H1 (cell line): ENCODE data around the gene GALNT9. TPM values are rescaled to one million over a fixed set of nuclear protein-coding genes. Genes with fewer than 3 reads are reported as not detected.

Experiments used
- CTCF ChIA-PET: fragments of 300-600 bp; sonication (Branson Sonifier 250); formaldehyde crosslinking; loops from one replicate; lab custom pipeline; 2021; ENCODE audit not compliant: partially characterized antibody; lab: Charles Lee
- POLR2A ChIA-PET: fragments of 300-600 bp; sonication (Branson Sonifier 250); formaldehyde crosslinking; loops from one replicate; lab custom pipeline; 2021; ENCODE audit warnings: inconsistent platforms; ENCODE audit not compliant: partially characterized antibody; lab: Charles Lee
- DNase-seq, 2 experiments: peaks; one replicate each; pipeline versions ENCODE4 v3.0.0 to v3.0.0-alpha.2; 2010 to 2022; ENCODE audit warnings: low spot score in 2 of 2, low read depth in 1 of 2, mixed read lengths in 1 of 2
- FAIRE-seq: peaks from 2 replicates; lab custom pipeline; 2011; peaks lifted over from hg19 to GRCh38; lab: Jason Lieb, UNC
- H2AFZ ChIP-seq: 2 replicates; pipeline ENCODE4 v1.8.1; 2012; ENCODE audit warnings: low read length, inconsistent platforms
- H2AK5ac ChIP-seq: 2 replicates; pipeline ENCODE4 v1.6.1; 2013; ENCODE audit warnings: low read depth, low read length
- H2BK120ac ChIP-seq: replicated peaks from 2 replicates; pipeline ENCODE3; 2013; ENCODE audit warnings: low read depth, low read length, inconsistent platforms
- H2BK12ac ChIP-seq: 2 replicates; pipeline ENCODE4 v1.6.1; 2013; ENCODE audit warnings: low read depth, low read length
- H2BK15ac ChIP-seq: 2 replicates; pipeline ENCODE4 v1.6.1; 2013; ENCODE audit warnings: low read length
- H2BK20ac ChIP-seq: 2 replicates; pipeline ENCODE4 v1.6.1; 2013; ENCODE audit warnings: low read length
- H2BK5ac ChIP-seq: 2 replicates; pipeline ENCODE4 v1.6.1; 2013; ENCODE audit warnings: low read depth, low read length
- H3K14ac ChIP-seq: 2 replicates; pipeline ENCODE4 v1.6.1; 2013; ENCODE audit warnings: inconsistent platforms; ENCODE audit not compliant: insufficient read length
- H3K18ac ChIP-seq: 2 replicates; pipeline ENCODE4 v1.6.1; 2013; ENCODE audit warnings: low read length; ENCODE audit errors: extremely low read depth
- H3K23ac ChIP-seq: 2 replicates; pipeline ENCODE4 v1.6.1; 2013; ENCODE audit warnings: inconsistent platforms; ENCODE audit not compliant: insufficient read length
- H3K23me2 ChIP-seq: 2 replicates; pipeline ENCODE4 v1.6.1; 2013; ENCODE audit warnings: low read depth, low read length
- H3K27ac ChIP-seq: 2 replicates; pipeline ENCODE4 v1.6.1; 2011; ENCODE audit warnings: low read depth, low read length, inconsistent platforms
- H3K27me3 ChIP-seq, 4 experiments: replicated peaks in 1 of 4; 1 replicate in 1 of 4; 2 replicates in 3 of 4; pipeline versions ENCODE4 v1.6.1 to v1.8.1; 2011 to 2013; ENCODE audit warnings: low read length in 3 of 4, mild to moderate bottlenecking in 3 of 4, inconsistent platforms in 2 of 4, mixed read lengths in 2 of 4, moderate library complexity in 1 of 4; ENCODE audit not compliant: control insufficient read depth in 3 of 4, insufficient read depth in 3 of 4; ENCODE audit errors: extremely low read depth in 1 of 4
- H3K36me3 ChIP-seq, 4 experiments: 2 replicates each; pipeline versions ENCODE4 v1.6.1 to v1.8.1; 2011 to 2013; ENCODE audit warnings: mild to moderate bottlenecking in 4 of 4, low read length in 3 of 4, moderate library complexity in 2 of 4, control low read depth in 1 of 4, inconsistent platforms in 1 of 4; ENCODE audit not compliant: insufficient read depth in 4 of 4, control insufficient read depth in 2 of 4
- H3K4ac ChIP-seq: replicated peaks from 2 replicates; pipeline ENCODE3; 2013; ENCODE audit warnings: low read length, low read depth, mixed read lengths, inconsistent platforms; ENCODE audit not compliant: insufficient read length
- H3K4me1 ChIP-seq, 4 experiments: replicated peaks in 1 of 4; 1 replicate in 1 of 4; 2 replicates in 3 of 4; pipeline versions ENCODE4 v1.6.1 to v1.8.1; 2011 to 2013; ENCODE audit warnings: low read length in 3 of 4, inconsistent platforms in 2 of 4, mixed read lengths in 1 of 4; ENCODE audit not compliant: insufficient read depth in 4 of 4, control insufficient read depth in 3 of 4
- H3K4me2 ChIP-seq, 2 experiments: 2 replicates each; pipeline versions ENCODE4 v1.6.1 to v1.8.1; 2011 to 2013; ENCODE audit warnings: low read depth in 2 of 2, low read length in 2 of 2, control low read depth in 1 of 2, inconsistent platforms in 1 of 2, mild to moderate bottlenecking in 1 of 2; ENCODE audit not compliant: insufficient read depth in 1 of 2
- H3K4me3 ChIP-seq, 4 experiments: fragments of 200-600, 300-600 bp in 1 of 4; sonication (generic), shearing (Covaris generic), sonication (Bioruptor Twin) in 1 of 4; 2 replicates each; pipeline versions ENCODE4 v1.5.1 to v1.8.1; 2011 to 2016; ENCODE audit warnings: low read length in 4 of 4, low read depth in 3 of 4, control low read depth in 2 of 4, inconsistent platforms in 2 of 4, mild to moderate bottlenecking in 2 of 4, mixed read lengths in 1 of 4, moderate library complexity in 1 of 4; ENCODE audit not compliant: insufficient read depth in 2 of 4; ENCODE audit errors: extremely low read depth in 1 of 4
- H3K56ac ChIP-seq: replicated peaks from 2 replicates; pipeline ENCODE3; 2013; ENCODE audit warnings: low read depth, mild to moderate bottlenecking, mixed read lengths, low read length, inconsistent platforms; ENCODE audit not compliant: insufficient read length
- H3K79me1 ChIP-seq: 2 replicates; pipeline ENCODE4 v1.6.1; 2013; ENCODE audit warnings: low read depth, low read length, control low read depth
- H3K79me2 ChIP-seq, 2 experiments: 2 replicates each; pipeline versions ENCODE4 v1.6.1 to v1.8.1; 2012 to 2013; ENCODE audit warnings: low read length in 2 of 2, mild to moderate bottlenecking in 2 of 2, inconsistent platforms in 1 of 2; ENCODE audit not compliant: insufficient read depth in 2 of 2, control insufficient read depth in 1 of 2
- H3K9ac ChIP-seq, 4 experiments: replicated peaks in 1 of 4; 1 replicate in 1 of 4; 2 replicates in 3 of 4; pipeline versions ENCODE4 v1.6.1 to v1.8.1; 2011 to 2013; ENCODE audit warnings: low read depth in 3 of 4, low read length in 3 of 4, control low read depth in 2 of 4, mild to moderate bottlenecking in 2 of 4, moderate library complexity in 2 of 4, inconsistent platforms in 1 of 4; ENCODE audit errors: extremely low read depth in 1 of 4
- H3K9me3 ChIP-seq, 2 experiments: 2 replicates each; pipeline versions ENCODE4 v1.6.1 to v1.8.1; 2012 to 2013; ENCODE audit warnings: mild to moderate bottlenecking in 2 of 2, moderate library complexity in 2 of 2, control low read depth in 1 of 2, inconsistent platforms in 1 of 2, low read depth in 1 of 2, low read length in 1 of 2, mixed read lengths in 1 of 2; ENCODE audit not compliant: insufficient read depth in 2 of 2
- H4K20me1 ChIP-seq, 2 experiments: replicated peaks in 1 of 2; 2 replicates each; pipeline versions ENCODE3 to v1.8.1; 2011 to 2013; ENCODE audit warnings: inconsistent platforms in 2 of 2, low read length in 2 of 2, mild to moderate bottlenecking in 1 of 2; ENCODE audit not compliant: insufficient read depth in 2 of 2, control insufficient read depth in 1 of 2
- H4K5ac ChIP-seq: 2 replicates; pipeline ENCODE4 v1.6.1; 2013; ENCODE audit warnings: low read length, low read depth, mixed read lengths, inconsistent platforms; ENCODE audit not compliant: insufficient read length
- H4K8ac ChIP-seq: 2 replicates; pipeline ENCODE4 v1.8.0; 2013; ENCODE audit warnings: mild to moderate bottlenecking, moderate library complexity, low read length, inconsistent platforms; ENCODE audit not compliant: insufficient read depth; ENCODE audit errors: extremely low read depth
- H4K91ac ChIP-seq: replicated peaks from 2 replicates; pipeline ENCODE3; 2013; ENCODE audit warnings: low read length, mixed read lengths, inconsistent platforms; ENCODE audit not compliant: insufficient read length
- ATF3 ChIP-seq: IDR thresholded peaks from 2 replicates; pipeline ENCODE4 v1.6.1; 2011; ENCODE audit warnings: low read depth, mild to moderate bottlenecking, low read length; ENCODE audit not compliant: insufficient read depth
- CTCF ChIP-seq, 3 experiments: IDR thresholded peaks; 1 replicate in 2 of 3; 2 replicates in 1 of 3; pipeline versions ENCODE4 v1.5.1 to v1.6.1; 2011; ENCODE audit warnings: low read length in 3 of 3, mild to moderate bottlenecking in 3 of 3, inconsistent platforms in 2 of 3, low read depth in 1 of 3, moderate library complexity in 1 of 3; ENCODE audit not compliant: insufficient read depth in 1 of 3; ENCODE audit errors: control extremely low read depth in 1 of 3
- EP300 ChIP-seq, 2 experiments: IDR thresholded peaks; 1 replicate in 1 of 2; 2 replicates in 1 of 2; pipeline ENCODE4 v1.6.1; 2011 to 2012; ENCODE audit warnings: low read depth in 2 of 2, low read length in 2 of 2, mild to moderate bottlenecking in 2 of 2, borderline replicate concordance in 1 of 2, inconsistent platforms in 1 of 2, moderate library complexity in 1 of 2
- GABPA ChIP-seq: IDR thresholded peaks from 2 replicates; pipeline ENCODE4 v1.6.1; 2011; ENCODE audit warnings: mild to moderate bottlenecking, low read length, moderate library complexity, borderline replicate concordance; ENCODE audit not compliant: insufficient read depth
- POLR2AphosphoS5 ChIP-seq: IDR thresholded peaks from 2 replicates; pipeline ENCODE4 v1.6.1; 2011; ENCODE audit warnings: low read depth, low read length
- RXRA ChIP-seq: IDR thresholded peaks from 2 replicates; pipeline ENCODE4 v1.6.1; 2011; ENCODE audit warnings: low read depth, mild to moderate bottlenecking, low read length, moderate library complexity; ENCODE audit not compliant: insufficient read depth
- SIN3A ChIP-seq, 2 experiments: IDR thresholded peaks in 1 of 2; conservative IDR thresholded peaks in 1 of 2; 2 replicates each; pipeline ENCODE4 v1.6.1; 2011 to 2012; ENCODE audit warnings: low read length in 2 of 2, improper control_type of control experiment in 1 of 2, low read depth in 1 of 2, mild to moderate bottlenecking in 1 of 2
- SRF ChIP-seq: IDR thresholded peaks from 2 replicates; pipeline ENCODE4 v1.6.1; 2011; ENCODE audit warnings: mild to moderate bottlenecking, low read depth, low read length, moderate library complexity
- WGBS, 2 experiments: shearing (Covaris generic) in 1 of 2; methylation state at CpG; one replicate each; pipeline versions ENCODE4 v1.1.6 to v1.1.7; 2013 to 2015; ENCODE audit warnings: low lambda C conversion rate in 2 of 2, mixed read lengths in 2 of 2, inconsistent platforms in 1 of 2, low coverage in 1 of 2, missing lambda C conversion rate in 1 of 2; ENCODE audit not compliant: insufficient replicate concordance in 2 of 2, insufficient coverage in 1 of 2, insufficient read length in 1 of 2; ENCODE audit errors: extremely low coverage in 1 of 2, missing lambda C conversion rate in 1 of 2; 5-methylcytosine and 5-hydroxymethylcytosine counted together
- polyA plus RNA-seq, 7 experiments: library from polyadenylated mRNA; depleted of rRNA in 3 of 7; stranded (reverse) in 5 of 7; unstranded in 2 of 7; fragments of >200 nt in 5 of 7; fragments of 200-250 nt in 2 of 7; gene quantifications; 1 replicate in 5 of 7; 2 replicates in 1 of 7; 4 replicates in 1 of 7; pipeline versions ENCODE4 v1.2.1 to v1.2.3, GENCODE V29; 2011 to 2013; ENCODE audit warnings: missing spikeins in 2 of 7, mixed read lengths in 2 of 7
- total RNA-seq: library from RNA; stranded (reverse); fragmentation: NEBNext Ultra II Directional; extraction: Animal tissue kit (Norgen Biotek cat#: 25700); gene quantifications from 2 replicates; pipeline ENCODE4 v1.2.1, GENCODE V29; 2021

The GALNT9 gene
- total and polyA plus RNA-seq, 2 of the 8 experiments (the other 6 are each of a cell fraction or from before 2014, with no cell fraction given): 2.0 to 3.6 TPM

- Histone ChIP-seq H2BK20ac (no peak overlapping the region), H4K20me1 (no peaks in the 10 kb centered on the region), H2BK12ac (no peak overlapping the region), H2BK120ac (no peak overlapping the region), H3K27me3 (peaks cover 0 to 20% (median 5%) of the 10 kb centered on the region in 4 experiments; a peak in 5 of 7 replicates), H3K18ac (no peak overlapping the region), H3K4me2 (no peak overlapping the region), H3K4me1 (no peaks in the 10 kb centered on the region; a peak in 1 of 7 replicates), H2BK5ac (no peak overlapping the region), H3K79me2 (no peaks in the 10 kb centered on the region), H3K56ac (no peak overlapping the region), H3K23ac (no peak overlapping the region), H3K4me3 (no peak overlapping the region), H3K9me3 (peaks cover 11 to 14% of the 10 kb centered on the region in 2 experiments), H4K5ac (no peak overlapping the region), H4K8ac (no peak overlapping the region), H3K27ac (no peak overlapping the region), H2AK5ac (no peak overlapping the region), H3K36me3 (no peaks in the 10 kb centered on the region), H3K4ac (no peak overlapping the region), H2BK15ac (no peak overlapping the region), H3K79me1 (no peaks in the 10 kb centered on the region), H3K14ac (no peak overlapping the region), H4K91ac (no peak overlapping the region), H3K23me2 (no peaks in the 10 kb centered on the region), H2AFZ (no peak overlapping the region), H3K9ac (no peak overlapping the region)
- DNase-seq (no peak), FAIRE-seq (no peak)
- CTCF ChIA-PET: interaction anchor here (0.9 to 1.4 kb wide), 5 partner anchors 14 to 143 kb away, joined by 3 to 4 read pairs (median 3); no protein-coding TSS in a partner anchor
- 89% methylated on average over 35 of the region's 44 CpGs; no CpG with 5 or more reads in 1 of the 2 experiments for WGBS, 2 experiments
- POLR2A ChIA-PET: interaction anchor here (0.7 kb wide), 1 partner anchor 30 kb away, joined by 3 read pairs; no protein-coding TSS in a partner anchor
- TF ChIP-seq SRF (no peak), ATF3 (no peak), CTCF (IDR thresholded peaks at IDR 0.05; ENCODE audit: control extremely low read depth in 1 of 3, insufficient read depth in 1 of 3, low read depth in 1 of 3, low read length in 3 of 3) (no peak), GABPA (no peak), POLR2AphosphoS5 (no peak), EP300 (IDR thresholded peaks at IDR 0.05; ENCODE audit: borderline replicate concordance in 1 of 2, low read depth in 2 of 2, low read length in 2 of 2) (no peak), RXRA (no peak), SIN3A (conservative IDR thresholded peaks at IDR 0.05 in 1 of 2, IDR thresholded peaks at IDR 0.05 in 1 of 2; ENCODE audit: low read depth in 1 of 2, low read length in 2 of 2) (no peak)
These were observed 131.6 kb downstream of the GALNT9 start for GRCh38 chr12:132197581-132198354.
